GM21367 (cell line): ENCODE results near the gene PAGE4.

Source experiments
- ATAC-seq: cut with Tn5 transposase; IDR thresholded peaks from one replicate; pipeline ENCODE4 v1.9.1; 2021; ENCODE audit not compliant: unreplicated experiment

The PAGE4 gene, protein sequence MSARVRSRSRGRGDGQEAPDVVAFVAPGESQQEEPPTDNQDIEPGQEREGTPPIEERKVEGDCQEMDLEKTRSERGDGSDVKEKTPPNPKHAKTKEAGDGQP

DNA sequence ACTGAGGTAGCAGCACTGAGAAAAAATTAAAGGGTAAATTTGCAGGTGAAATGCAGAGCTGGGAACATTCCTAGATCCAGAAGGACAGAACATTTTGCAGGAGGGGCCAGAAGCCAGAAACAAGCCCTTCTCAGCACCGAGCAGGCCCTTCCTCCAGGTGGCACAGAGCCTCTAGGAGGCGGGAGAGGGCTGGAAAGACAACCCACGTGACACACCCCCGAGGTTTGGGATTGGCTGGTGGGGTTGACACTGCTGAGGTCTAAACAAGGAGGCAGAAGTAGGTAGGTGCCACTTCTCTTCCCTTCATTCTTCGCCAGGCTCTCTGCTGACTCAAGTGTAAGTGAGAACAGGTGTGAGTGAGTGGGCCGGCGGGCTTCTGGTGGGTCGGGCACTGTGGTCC is at the start of gene PAGE4:
TSS of gene PAGE4 (plus strand) at position 288 of the 400 bp plus-strand sequence. CDS start 1,126 bp downstream, outside the sequence.
- no peak for ATAC-seq

DNA sequence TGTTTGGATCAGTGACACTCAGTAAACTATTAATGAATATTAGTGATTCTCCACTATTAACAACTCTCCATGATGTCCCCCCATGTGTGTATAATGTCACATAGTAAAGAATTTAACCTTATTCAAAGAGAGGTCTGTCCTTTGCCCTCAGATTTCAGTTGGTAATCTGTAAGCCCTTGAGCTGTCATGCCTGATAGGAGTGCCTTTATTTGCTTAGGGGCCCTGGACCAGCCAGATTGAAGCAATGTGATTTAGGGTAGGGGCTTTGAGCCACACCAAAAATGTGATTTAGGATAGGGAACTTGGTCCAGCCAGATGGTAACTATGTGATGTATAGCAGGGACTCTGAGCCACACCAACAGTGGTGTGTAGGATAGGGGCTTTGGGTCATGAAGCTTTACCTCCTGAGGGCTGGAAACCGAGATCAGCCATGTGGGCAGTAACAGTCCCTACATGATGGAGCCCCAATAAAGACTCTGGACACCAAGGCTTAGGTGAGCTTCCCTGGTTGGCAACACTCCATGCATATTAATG is 44.3 kb upstream of the PAGE4 start:
- no peak for ATAC-seq

DNA sequence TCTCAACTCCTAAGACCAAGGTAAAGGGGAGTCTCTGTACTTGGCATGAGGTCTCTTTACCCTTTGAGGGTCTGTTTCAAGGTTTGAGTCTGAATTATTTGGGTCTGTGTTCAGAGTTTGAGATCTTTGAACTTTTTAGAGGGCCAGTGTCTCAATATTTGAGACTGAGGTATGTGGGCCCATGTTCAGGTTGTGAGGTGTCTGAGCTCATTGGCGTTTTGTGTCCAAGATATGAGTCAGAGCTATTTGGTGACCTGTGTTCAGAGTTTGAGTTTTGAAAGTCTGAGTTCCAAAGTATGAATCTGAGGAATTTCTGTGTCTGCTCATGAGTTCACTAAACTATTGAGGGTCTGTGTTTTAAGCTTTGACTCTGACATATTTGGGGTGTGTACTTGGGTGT is 36.7 kb upstream of the PAGE4 start:
- no peak for ATAC-seq

DNA sequence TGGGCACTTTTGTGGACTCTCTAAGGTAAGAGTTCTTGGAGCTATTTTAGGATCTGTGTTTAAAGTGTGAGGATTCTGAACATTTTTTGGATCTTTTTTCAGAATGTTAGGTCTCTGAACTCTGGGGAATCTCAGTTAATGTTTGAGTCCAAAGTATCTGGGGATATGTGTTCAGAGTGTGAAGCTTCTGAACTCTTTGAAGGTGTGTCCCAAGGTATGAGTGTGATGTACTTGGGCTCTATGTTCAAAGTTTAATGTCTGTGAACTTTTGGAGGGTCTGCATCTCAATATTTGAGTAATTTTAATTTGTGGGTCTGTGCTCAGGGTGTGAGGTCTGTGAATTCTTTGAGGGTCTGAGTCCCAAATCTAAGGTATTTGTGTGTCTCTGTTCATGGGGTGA is 35.4 kb upstream of the PAGE4 start:
- no peak for ATAC-seq

DNA sequence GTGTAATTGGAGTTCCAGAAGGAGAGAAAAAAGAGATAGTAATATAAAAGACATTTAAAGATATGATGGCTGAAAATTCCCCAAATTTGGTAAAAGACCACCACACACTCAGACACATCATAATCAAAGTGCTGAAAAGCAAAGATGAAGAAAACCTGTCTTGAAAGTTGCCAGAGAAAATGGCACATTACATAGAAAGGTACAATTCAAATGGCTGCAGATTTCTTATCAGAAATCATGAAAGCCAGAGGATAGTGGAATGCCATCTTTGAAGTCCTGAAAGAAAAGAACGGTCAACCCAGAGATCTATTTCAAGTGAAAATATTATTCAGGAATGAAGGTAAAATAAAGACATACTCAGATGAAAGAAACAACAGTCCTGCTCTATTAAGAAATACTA is 29.3 kb upstream of the PAGE4 start:
- no peak for ATAC-seq

DNA sequence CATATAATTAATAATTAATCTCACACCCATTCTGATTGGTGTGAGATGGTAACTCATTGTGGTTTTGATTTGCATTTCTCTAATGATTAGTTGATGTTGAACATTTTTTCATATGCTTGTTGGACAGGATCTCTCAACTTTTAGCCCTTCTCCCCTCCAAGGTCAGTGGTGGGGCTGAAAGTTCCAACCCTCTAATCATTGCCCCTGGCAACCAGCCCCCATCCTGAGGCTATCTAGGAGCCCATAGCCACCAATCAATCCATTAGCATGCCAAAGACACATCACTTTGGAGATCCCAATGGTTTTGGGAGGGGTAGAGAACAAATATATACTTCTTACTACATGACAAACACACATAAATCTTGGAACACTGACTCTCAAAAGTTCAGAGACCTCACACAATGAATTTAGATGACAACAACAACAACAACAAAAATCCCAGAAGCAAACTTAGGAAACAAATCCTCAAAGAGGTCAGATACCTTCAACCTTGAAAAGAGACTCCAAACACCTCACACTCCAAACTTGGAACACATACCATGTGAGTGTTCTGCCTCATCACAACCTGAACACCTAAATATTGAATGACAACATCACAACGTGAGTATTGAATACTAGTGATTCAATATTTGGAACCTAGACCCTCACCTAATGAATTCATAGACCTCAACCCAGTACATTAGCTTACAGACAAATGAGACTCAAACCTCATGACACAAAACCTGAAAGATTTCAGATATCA is 19.0 kb upstream of the PAGE4 start:
- ATAC-seq, result no peak

DNA sequence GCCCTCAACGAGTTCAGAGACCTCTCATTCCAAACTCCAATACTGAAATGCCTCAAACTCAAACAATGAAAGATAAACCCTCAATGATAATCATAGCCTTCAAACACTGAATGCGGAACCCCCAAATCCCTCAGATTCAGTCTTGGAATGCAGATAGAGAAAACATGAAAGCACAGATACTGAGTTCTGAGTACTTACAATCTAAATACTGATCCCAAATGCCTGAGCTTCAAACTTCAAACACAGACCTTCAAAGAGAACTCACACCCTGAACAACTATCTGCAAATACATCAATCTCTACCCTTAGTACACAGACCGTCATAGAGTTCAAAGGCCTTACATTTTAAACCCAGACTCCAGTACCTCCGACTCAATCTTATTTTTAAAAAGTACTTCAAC is 16.9 kb upstream of the PAGE4 start:
- no peak for ATAC-seq

DNA sequence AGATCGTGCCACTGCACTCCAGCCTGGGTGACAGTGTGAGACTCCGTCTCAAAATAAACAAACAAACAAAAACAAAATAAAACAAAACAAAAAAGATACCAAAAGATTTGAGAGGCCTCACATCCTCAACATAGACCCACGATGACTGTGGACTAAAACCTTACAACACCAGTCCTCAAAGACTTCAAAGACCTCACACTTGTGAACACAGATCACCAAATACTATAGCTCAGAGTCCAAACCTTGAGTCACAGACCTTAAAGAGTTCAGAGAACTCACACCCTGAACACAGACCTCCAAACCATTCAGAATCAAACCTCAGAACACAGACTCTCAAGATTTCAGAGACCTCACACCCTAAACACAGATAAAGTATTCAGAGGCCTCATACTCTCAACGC is 12.7 kb upstream of the PAGE4 start:
- ATAC-seq, result no peak

DNA sequence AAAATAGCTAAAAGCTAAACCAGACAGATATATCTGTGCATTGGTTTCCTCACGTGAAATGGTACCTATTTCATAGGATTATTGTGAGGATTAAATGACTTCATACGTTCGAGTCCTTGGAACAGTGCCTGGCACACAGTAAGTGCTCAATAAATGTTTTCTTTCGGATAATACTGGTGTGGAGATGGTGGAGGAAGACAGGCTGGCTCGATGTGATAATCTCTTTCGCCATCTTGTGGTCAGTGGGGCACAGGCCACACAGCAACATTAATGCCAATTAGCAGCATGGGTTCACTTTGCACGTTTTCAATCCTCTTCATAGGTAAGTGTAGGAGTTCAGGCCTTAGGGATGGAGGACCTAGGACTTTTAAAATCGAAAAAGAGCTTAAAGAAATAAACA is 9.3 kb downstream of the PAGE4 start:
- no peak for ATAC-seq

DNA sequence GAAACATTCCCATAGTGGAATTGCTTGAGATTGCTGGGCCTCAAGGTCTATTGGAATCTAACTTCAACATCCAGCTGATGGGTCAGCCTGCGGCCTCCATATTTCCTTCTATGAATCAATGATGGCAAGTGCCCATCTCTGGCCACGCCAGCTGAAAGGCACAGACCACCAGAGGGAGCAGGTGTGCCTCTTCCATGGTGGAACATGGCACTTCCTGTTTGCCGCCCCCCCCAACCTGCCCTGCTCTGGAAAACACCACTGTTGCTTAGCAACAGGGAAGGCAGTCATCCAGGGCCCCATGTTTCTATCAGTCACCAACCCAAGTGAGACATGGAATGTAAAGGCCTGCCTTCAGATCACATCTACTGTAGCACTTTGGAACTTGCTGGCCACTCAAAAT is 11.6 kb downstream of the PAGE4 start:
- ATAC-seq, result no peak

DNA sequence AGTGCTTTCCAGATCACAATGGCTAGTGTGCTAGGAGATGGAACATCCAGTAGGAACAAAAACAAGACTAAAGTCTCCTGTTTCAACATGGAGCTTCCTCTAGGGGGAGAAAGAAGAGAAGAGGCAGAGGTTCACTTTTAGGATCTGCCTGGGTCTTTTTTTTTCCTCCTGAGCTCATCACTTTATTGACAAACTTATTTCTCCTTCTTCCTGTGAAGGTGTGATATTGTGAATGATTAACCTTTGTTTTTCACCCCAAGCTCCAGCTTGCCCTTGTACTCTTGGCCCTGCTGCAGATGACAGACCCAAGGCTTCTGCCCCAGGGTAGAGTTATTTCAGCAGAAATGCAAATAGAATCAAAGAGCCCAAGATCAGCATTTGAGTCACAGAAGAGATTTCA is 13.5 kb downstream of the PAGE4 start:
- ATAC-seq, result no peak

DNA sequence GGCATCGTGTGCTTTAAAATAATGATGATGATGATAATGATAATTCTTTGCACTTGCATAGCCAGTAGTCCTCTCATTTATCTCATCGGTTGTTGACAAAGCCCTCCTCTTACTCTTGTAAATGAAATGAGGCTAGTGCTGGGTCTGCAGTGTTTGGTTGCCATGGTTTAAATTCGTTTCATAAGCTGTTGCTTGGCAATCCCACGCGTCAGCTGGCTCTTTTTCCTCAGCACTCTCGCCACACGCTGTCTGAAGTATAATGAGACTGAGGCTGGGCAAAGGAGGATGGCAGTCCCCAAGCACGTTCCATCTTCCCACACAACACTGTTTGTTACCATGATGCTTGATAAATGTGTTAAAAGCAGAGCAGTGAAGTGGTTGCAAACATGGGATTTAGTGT is 15.5 kb downstream of the PAGE4 start:
- ATAC-seq, result no peak

DNA sequence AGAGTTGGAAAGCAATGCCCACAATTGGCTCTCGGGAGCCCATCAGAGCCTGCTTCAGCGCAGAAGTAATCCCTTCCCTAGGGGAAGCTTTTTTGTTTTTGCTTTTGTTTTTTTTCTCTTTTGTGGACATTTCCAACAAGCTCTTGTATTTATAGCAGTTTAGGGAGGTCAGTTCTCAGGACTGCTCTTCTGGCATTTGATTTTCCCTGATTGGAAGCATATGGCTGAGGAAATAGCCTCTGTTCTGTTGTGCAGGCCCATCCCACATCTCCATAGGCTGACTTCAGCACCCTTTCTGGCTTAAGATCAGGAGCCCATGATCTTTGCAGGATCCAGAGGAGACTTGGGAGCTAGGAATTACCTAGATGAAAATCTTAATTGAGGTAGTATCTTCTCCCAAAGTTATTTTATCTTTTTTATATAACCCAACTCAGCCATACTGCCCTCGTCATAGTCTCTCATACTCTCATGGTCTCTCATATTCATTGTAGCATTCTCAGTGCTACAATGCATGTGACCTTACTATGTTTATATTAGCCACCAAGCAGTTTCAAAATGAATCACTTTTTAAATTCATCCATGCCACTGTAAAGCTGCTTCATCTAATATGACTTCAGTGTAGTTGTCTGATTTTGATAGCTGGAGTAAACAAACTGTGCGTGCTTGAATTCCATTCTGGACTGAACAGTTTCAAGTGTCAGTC is 16.7 kb downstream of the PAGE4 start:
- ATAC-seq, result no peak

DNA sequence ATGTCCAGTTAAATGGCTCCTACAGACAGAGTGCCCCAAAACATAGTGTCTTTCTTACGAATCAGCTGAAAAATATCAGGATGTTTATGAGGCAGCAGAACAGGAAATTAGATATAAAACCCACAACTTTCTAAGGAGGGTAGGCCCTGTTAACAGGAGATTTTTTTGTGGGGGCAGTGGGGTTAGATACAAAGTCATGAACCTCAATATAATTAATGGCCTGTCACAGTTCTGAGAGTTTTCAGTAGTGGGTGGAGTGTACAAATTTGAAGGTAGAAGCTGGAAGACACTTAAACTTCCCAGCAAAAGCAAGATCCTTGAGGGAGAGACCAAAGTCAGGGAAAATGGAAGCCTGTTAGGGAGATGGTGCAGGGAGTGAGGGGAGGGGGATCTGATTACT is 17.4 kb downstream of the PAGE4 start:
- ATAC-seq, result no peak

DNA sequence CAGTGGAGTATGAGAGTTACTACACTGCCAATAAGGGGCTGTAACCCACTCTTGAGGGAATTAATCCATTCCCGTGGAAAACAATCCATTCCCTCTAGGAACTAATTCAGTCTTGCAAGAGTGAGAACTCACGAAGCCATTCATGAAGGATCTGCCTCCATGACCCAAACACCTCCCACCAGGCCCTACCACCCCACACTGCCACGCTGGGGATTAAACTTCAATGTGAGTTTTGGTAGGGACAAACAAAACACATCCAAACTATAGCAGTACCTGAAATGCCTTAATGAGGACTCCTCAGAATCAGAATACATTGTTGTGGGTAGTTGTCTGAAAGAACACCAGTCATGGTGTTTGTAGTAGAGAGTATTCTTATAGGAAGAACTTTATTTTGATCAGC is 19.2 kb downstream of the PAGE4 start:
- no peak for ATAC-seq

DNA sequence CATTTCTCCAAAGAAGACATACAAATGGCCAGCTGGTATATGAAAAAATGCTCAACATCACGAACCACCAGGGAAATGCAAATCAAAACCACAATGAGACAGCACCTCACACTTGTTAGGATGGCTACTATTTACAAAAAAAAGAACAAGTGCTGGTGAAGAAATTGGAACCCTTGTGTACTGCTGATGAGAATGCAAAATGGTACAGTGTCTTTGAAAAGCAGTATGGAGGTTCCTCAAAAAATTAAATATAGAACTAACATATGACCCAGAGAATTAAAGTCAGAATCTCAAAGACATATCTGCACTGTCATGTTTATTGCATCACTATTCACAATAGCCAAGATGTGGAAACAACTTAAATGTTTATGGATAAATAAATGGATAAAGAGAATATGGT is 20.9 kb downstream of the PAGE4 start:
- ATAC-seq, result no peak

DNA sequence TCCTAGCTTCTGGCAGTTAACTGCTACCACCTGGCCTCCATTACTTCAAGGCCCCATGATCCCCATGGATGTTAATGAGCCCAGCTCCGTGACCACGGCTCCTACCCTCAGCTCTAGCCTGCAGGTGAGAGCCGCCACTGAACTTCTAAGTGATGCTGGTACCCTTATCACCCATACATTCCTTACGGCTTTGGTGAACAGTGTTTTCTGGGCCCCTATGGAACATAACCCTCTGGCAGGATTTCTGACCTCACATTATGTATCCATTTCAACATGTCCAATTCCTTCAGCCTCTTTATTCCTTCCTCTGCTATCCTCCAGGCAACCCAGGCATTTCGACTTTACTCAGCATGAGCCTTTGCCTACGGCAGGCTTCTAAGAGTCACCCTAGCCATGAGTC is 24.6 kb downstream of the PAGE4 start:
- no peak for ATAC-seq

DNA sequence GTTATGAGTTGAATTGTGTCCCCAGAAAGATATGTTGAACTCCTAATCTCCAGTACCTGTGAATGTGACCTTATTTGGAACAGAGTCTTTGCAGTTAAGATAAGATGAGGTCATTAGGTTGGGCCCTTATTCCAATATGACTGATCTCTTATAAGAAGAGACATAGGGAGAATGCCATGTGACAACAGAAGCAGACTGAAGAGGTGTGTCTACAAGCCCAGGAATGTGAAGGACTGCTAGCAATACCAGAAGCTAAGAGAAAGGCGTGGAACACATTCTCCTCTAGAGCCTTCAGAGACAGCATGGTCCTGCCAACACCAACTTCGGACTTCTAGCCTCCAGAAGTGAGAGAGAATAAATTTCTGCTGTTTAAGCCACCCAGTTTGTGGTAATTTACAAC is 27.7 kb downstream of the PAGE4 start:
- no peak for ATAC-seq

DNA sequence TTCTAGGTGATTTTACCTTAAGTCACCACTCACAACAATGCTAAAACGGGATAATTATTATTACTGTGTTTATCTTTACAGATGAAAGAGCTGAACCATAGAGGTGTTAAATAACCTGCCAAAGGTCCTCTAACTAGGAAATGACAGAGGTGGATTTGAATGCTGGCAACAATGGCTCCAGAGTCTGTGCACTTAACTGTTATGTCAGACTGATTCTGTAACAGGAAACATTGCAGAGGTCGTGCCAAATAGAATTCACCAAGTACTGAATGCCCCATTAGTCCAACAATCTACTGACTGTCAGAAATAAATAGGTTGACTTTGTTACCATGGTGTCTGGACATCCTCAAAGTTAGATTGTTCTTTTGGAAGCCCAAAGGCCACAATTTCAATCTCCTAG is 29.2 kb downstream of the PAGE4 start:
- ATAC-seq, result no peak

DNA sequence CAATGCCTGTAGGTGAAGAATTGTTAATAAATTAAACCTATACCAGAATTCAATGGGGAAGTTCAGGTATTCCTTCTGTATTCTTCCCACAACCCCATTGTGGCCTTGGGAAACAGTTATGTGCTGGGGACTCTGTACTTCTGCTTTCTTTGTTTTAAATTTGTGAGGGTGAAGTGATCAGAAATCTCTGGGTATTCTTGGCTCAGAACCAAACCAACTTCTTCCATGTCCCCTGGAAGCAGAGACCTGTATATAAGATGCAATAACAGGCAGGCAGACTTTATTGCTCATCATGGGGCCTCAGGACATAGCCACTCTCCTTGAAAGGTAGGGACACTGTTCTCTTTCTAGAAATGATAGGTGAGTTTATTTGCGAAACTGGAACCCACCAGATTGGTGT is 30.4 kb downstream of the PAGE4 start:
- no peak for ATAC-seq

DNA sequence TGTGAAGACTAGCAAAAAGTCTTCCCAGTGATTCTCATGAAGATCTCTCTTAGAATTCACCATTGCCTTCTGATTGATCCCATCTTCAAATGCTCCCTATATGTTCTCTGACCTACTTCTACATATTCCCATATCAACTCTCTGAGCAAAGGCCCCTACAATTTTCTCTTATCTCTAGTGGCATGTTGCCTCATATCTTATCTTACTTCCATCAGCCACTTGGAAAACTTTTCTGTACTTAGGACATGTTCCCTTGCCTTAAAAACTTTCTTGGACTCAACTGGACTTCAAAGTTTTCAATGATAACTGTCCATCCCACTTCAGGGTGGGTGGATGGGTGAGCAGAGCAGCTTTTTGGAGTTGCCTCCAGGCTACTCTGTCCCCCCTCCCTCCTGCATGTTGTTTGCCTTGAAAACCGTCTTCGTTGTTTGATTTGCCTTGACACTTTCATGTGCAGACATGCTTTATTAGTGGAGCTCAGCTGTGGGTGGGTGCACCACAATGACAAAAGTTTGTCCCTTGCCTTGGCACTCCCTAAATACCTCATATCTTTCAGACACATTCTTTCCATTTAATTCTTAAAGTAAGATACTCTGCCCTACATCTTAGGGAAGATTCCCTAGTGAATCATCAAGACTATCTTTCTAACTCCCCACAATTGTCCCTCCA is 31.9 kb downstream of the PAGE4 start:
- ATAC-seq, result no peak

DNA sequence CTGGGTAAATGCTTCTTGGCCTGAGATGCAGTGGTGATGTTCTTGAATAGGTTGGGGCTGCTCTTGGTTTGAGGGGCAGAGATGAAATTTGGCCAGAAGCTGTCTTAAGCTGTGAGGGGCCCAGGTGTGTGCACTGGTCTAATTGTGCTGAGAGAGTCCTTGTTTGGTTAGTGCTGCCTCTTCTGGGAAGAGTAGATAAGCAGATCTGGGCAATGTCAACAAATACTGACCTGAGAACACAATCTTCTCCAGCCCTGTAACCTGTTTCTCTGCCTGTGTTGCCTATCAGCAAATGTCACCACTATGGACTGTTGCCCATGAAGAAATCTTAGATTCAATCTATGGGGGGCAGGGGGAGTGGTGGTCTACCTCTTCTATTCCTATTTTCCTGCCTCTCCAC is 33.0 kb downstream of the PAGE4 start:
- no peak for ATAC-seq
